GM12801 (cell line): ENCODE results near the gene DCHS1.

Experiments used
- CTCF ChIP-seq: IDR thresholded peaks from one replicate; pipeline ENCODE4 v1.5.1; 2011; ENCODE audit warnings: control low read depth; ENCODE audit not compliant: insufficient read length; ENCODE audit errors: extremely low read depth

The DCHS1 gene

GRCh38 chr11:6632116-6633073, 23.2 kb downstream of the DCHS1 start:
- TF ChIP-seq CTCF = no peak

- TF ChIP-seq CTCF = no peak
Observed at GRCh38 chr11:6631361-6631890, 24.2 kb downstream of the DCHS1 start.

- no peak for TF ChIP-seq CTCF
Observed at GRCh38 chr11:6630632-6631291, 24.8 kb downstream of the DCHS1 start.

GRCh38 chr11:6629892-6630631, 25.5 kb downstream of the DCHS1 start:
- TF ChIP-seq CTCF = no peak

GRCh38 chr11:6629573-6629891, 26.1 kb downstream of the DCHS1 start:
- TF ChIP-seq CTCF = no peak

- TF ChIP-seq CTCF = no peak
Observed at GRCh38 chr11:6628526-6628925, 27.1 kb downstream of the DCHS1 start.

- TF ChIP-seq CTCF = no peak
Observed at GRCh38 chr11:6627762-6628241, 27.8 kb downstream of the DCHS1 start.
